Right lobe of liver (tissue), 6 donors: ENCODE data around the gene TSC22D3. TPM values are rescaled to one million over a fixed set of nuclear protein-coding genes. Genes with fewer than 3 reads are reported as not detected.

Experiments
- ATAC-seq, 4 donors: fragments of 200-7000 bp; cut with Tn5 transposase; one replicate each; pipeline ENCODE4 v1.9.1; 2020; ENCODE audit warnings: mild to moderate bottlenecking in 4 of 4, moderate library complexity in 4 of 4
- DNase-seq, 3 donors: peaks; one replicate each; pipeline ENCODE4 v3.0.0-alpha.2; 2020
- H3K27ac ChIP-seq, 3 donors: fragments of 200-600 bp; one replicate each; pipeline ENCODE4 v1.8.0; 2022
- H3K27me3 ChIP-seq, 2 donors: fragments of 200-600 bp; one replicate each; pipeline ENCODE4 v1.8.0; 2022
- H3K36me3 ChIP-seq, 4 donors: fragments of 200-600 bp; sonication (generic) in 1 of 4; one replicate each; pipeline versions ENCODE4 v1.5.1 to v1.8.0; 2017 to 2022; ENCODE audit warnings: control low read depth in 1 of 4
- H3K4me1 ChIP-seq, 4 donors: fragments of 200-600 bp; sonication (generic) in 1 of 4; one replicate each; pipeline versions ENCODE4 v1.5.1 to v1.8.0; 2017 to 2022; ENCODE audit warnings: control low read depth in 1 of 4
- H3K4me3 ChIP-seq, 3 donors: fragments of 200-600 bp; one replicate each; pipeline ENCODE4 v1.8.0; 2022
- H3K9me3 ChIP-seq, 4 donors: fragments of 200-600 bp; sonication (generic) in 1 of 4; one replicate each; pipeline versions ENCODE4 v1.5.1 to v1.8.0; 2017 to 2022; ENCODE audit warnings: control low read depth in 1 of 4
- POLR2A ChIP-seq: fragments of 450-650 bp; IDR thresholded peaks from one replicate; pipeline ENCODE4 v1.6.1; 2017; ENCODE audit warnings: antibody characterized with exemption, mild to moderate bottlenecking
- WGBS: methylation state at CpG from one replicate; pipeline ENCODE4 v1.1.6; 2018; ENCODE audit warnings: low coverage, low lambda C conversion rate; ENCODE audit not compliant: insufficient coverage; ENCODE audit errors: missing lambda C conversion rate; 5-methylcytosine and 5-hydroxymethylcytosine counted together
- intact Hi-C, 2 donors: fragments of 100-400 bp; cut with DNase I; formaldehyde crosslinking; loops; one replicate each; pipeline versions ENCODE4 v1.11.2 to v1.14.1; 2022
- total RNA-seq, 6 experiments: library from RNA; depleted of rRNA in 2 of 6; stranded (reverse); fragments of >200 nt in 2 of 6; fragmentation: NEBNext Ultra II Directional in 3 of 6; extraction: Animal tissue kit (Norgen Biotek cat#: 25700) in 3 of 6; gene quantifications; one replicate each; pipeline versions ENCODE4 v1.1.0 to v1.2.4, GENCODE V29; 2016 to 2023
- TF ChIP-seq, protein P1 (sequence below), 4 donors: fragments of 200-600 bp in 3 of 4; fragments of 450-650 bp in 1 of 4; IDR thresholded peaks; one replicate each; pipeline versions ENCODE4 v1.5.1 to v1.8.0; 2016 to 2022; ENCODE audit warnings: antibody characterized with exemption in 4 of 4, mild to moderate bottlenecking in 2 of 4
- donor health status: DM: no; HTN: yes; CAD: no.
- donor health status: DM: no; HTN: no; CAD: no.
- donor health status: DM: no; HTN: no; CAD: no.
- donor health status: DM: no; HTN: yes; CAD: no.
- donor health status: DM: no; HTN: yes; CAD: no.

TSC22D3 gene
- total RNA-seq, 6 experiments from 2014 or later = 7.4 to 118 (median 60.3) TPM

- TF ChIP-seq POLR2A = no peak
- TF ChIP-seq, protein P1, sequence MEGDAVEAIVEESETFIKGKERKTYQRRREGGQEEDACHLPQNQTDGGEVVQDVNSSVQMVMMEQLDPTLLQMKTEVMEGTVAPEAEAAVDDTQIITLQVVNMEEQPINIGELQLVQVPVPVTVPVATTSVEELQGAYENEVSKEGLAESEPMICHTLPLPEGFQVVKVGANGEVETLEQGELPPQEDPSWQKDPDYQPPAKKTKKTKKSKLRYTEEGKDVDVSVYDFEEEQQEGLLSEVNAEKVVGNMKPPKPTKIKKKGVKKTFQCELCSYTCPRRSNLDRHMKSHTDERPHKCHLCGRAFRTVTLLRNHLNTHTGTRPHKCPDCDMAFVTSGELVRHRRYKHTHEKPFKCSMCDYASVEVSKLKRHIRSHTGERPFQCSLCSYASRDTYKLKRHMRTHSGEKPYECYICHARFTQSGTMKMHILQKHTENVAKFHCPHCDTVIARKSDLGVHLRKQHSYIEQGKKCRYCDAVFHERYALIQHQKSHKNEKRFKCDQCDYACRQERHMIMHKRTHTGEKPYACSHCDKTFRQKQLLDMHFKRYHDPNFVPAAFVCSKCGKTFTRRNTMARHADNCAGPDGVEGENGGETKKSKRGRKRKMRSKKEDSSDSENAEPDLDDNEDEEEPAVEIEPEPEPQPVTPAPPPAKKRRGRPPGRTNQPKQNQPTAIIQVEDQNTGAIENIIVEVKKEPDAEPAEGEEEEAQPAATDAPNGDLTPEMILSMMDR (IDR thresholded peaks at IDR 0.05) = no peak
- Histone ChIP-seq H3K27ac (peak overlapping the region in 1 of 3 donors; percentile 91), H3K36me3 (peaks cover 0 to 11% (median 0%) of the 10 kb centered on the region in 4 donors), H3K4me3 (no peak overlapping the region), H3K9me3 (no peaks in the 10 kb centered on the region), H3K27me3 (no peaks in the 10 kb centered on the region), H3K4me1 (peaks cover 0 to 17% (median 4%) of the 10 kb centered on the region in 4 donors)
- no peak for ATAC-seq
- DNase-seq = peak in 2 of 3 donors; percentile 8 to 50
- intact Hi-C loops = loop anchor here in 1 of 2 donors (10.0 kb wide), 1 partner anchor 60 kb away; the partner anchor contains the start of genes NCBP2L and TSC22D3
- 52% methylated on average over 2 of the region's 9 CpGs for WGBS
These were observed 61.2 kb downstream of the TSC22D3 start for GRCh38 chrX:107714206-107714891.

DNA sequence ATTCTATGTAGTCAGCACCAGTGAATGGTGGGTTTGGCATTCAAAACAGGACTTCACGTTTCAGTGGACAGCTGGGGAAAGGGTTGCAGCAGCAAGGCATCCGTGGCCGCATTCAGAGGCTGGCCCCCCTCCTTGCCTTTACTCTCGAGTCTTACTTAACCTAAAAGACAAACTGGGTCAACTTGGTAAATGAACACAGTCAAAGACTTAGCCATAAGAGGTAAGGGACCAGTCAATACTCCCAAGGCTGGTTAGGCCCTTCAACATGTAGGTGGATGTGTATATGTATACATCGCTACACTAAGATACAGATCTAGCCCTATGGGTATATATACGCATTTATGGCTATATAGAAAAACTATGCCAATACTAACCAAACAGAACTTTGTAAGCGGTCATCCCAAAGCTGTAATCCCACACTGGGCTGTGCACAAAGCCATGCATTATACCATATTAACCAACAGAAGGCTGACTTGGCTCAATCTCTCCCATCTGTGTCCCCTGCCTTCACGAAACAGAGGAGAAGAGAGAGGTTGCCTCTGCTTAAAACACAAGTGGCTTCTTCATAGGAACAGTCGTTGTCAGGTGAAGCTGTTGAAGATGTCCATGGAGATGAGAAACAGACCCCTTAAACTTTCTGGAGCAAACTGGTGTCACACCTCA is 61.9 kb downstream of the TSC22D3 start:
- ATAC-seq (peak in 2 of 4 donors; percentile 0), DNase-seq (peak in 2 of 3 donors; percentile 7 to 17)
- intact Hi-C loops = loop anchor here in 1 of 2 donors (10.0 kb wide), 1 partner anchor 61 kb away; the partner anchor contains the start of genes NCBP2L and TSC22D3
- no peak for TF ChIP-seq POLR2A
- TF ChIP-seq, protein P1 (IDR thresholded peaks at IDR 0.05) = no peak
- Histone ChIP-seq H3K4me1 (peaks cover 0 to 14% (median 4%) of the 10 kb centered on the region in 4 donors), H3K27me3 (no peaks in the 10 kb centered on the region), H3K36me3 (peaks cover 0 to 11% (median 0%) of the 10 kb centered on the region in 4 donors), H3K27ac (no peak overlapping the region), H3K9me3 (no peaks in the 10 kb centered on the region), H3K4me3 (no peak overlapping the region)
- 63% methylated on average over 4 of the region's 9 CpGs for WGBS

DNA sequence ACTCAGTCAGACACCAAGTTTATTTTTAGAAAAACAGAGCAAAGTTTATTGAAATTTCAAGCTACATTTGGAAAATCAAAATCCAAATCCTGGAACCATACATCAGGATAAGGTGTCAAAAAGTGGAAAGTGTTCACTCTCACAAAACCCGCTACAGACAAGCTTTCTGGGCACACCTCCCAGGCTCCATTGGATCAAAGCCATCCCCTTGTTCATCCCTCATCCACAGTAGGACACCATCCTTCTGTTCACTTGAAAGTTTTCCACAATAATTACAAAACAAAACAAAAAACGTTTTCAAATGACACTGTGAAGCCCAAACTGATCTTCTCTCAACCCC is 62.4 kb downstream of the TSC22D3 start:
- peaks cover 0 to 11% (median 0%) of the 10 kb centered on the region in 4 donors for H3K36me3 ChIP-seq
- no peaks in the 10 kb centered on the region for H3K27me3 ChIP-seq
- peaks cover 0 to 9% (median 4%) of the 10 kb centered on the region in 4 donors for H3K4me1 ChIP-seq
- ATAC-seq (peak in 2 of 4 donors; percentile 1 to 10), DNase-seq (no peak)
- H3K27ac ChIP-seq = no peak overlapping the region
- no peak overlapping the region for H3K4me3 ChIP-seq
- WGBS = 52% methylated on average over 2 of the region's 2 CpGs
- intact Hi-C loops = loop anchor here in 1 of 2 donors (10.0 kb wide), 1 partner anchor 62 kb away; the partner anchor contains the start of genes NCBP2L and TSC22D3
- no peak for TF ChIP-seq POLR2A
- TF ChIP-seq, protein P1 (IDR thresholded peaks at IDR 0.05) = no peak
- H3K9me3 ChIP-seq = no peaks in the 10 kb centered on the region

- no peak overlapping the region for H3K27ac ChIP-seq
- H3K4me1 ChIP-seq = peaks cover 0 to 4% (median 2%) of the 10 kb centered on the region in 4 donors
- intact Hi-C loops = loop anchor here in 1 of 2 donors (10.0 kb wide), 1 partner anchor 62 kb away; the partner anchor contains the start of genes NCBP2L and TSC22D3
- H3K36me3 ChIP-seq = peaks cover 0 to 11% (median 0%) of the 10 kb centered on the region in 4 donors
- peak in 1 of 3 donors; percentile 55 for DNase-seq
- WGBS = 58% methylated on average over 10 of the region's 13 CpGs
- TF ChIP-seq POLR2A = peak; percentile 41
- TF ChIP-seq, protein P1 (IDR thresholded peaks at IDR 0.05) = no peak
- peak in 2 of 4 donors; percentile 8 to 18 for ATAC-seq
- no peak overlapping the region for H3K4me3 ChIP-seq
- no peaks in the 10 kb centered on the region for H3K9me3 ChIP-seq
- no peaks in the 10 kb centered on the region for H3K27me3 ChIP-seq
These were observed 63.1 kb downstream of the TSC22D3 start for GRCh38 chrX:107712231-107713202.
